AG09309 (cell line): ENCODE measurements around the gene AMELX.

Source experiments
- DNase-seq: peaks from one replicate; pipeline ENCODE4 v3.0.0-alpha.2; 2010; ENCODE audit warnings: low read depth
- H3K4me3 ChIP-seq: 2 replicates; pipeline ENCODE4 v1.5.1; 2011; ENCODE audit warnings: mild to moderate bottlenecking, low read depth, low read length, moderate library complexity; ENCODE audit not compliant: control insufficient read depth
- CTCF ChIP-seq: IDR thresholded peaks from 2 replicates; pipeline ENCODE4 v1.5.1; 2011; ENCODE audit warnings: mild to moderate bottlenecking, low read depth, low read length, inconsistent platforms; ENCODE audit not compliant: insufficient read depth, control insufficient read depth; ENCODE audit errors: missing control alignments

The AMELX gene

GRCh38 chrX:11349020-11349419 lies 55.8 kb downstream of the AMELX start:
- no peak for DNase-seq
- no peak for TF ChIP-seq CTCF
- H3K4me3 ChIP-seq: no peak overlapping the region

- no peak for TF ChIP-seq CTCF
- no peak for DNase-seq
- no peak overlapping the region for H3K4me3 ChIP-seq
Observed at GRCh38 chrX:11349661-11350337, 56.6 kb downstream of the AMELX start.
